Measurements from ENCODE around the gene MYO9A.
"Not testable (repeated sequence)": the region's sequence is repeated elsewhere in the genome, so short reads cannot be mapped to it uniquely, and the experiment has no call there.

MYO9A gene

DNA sequence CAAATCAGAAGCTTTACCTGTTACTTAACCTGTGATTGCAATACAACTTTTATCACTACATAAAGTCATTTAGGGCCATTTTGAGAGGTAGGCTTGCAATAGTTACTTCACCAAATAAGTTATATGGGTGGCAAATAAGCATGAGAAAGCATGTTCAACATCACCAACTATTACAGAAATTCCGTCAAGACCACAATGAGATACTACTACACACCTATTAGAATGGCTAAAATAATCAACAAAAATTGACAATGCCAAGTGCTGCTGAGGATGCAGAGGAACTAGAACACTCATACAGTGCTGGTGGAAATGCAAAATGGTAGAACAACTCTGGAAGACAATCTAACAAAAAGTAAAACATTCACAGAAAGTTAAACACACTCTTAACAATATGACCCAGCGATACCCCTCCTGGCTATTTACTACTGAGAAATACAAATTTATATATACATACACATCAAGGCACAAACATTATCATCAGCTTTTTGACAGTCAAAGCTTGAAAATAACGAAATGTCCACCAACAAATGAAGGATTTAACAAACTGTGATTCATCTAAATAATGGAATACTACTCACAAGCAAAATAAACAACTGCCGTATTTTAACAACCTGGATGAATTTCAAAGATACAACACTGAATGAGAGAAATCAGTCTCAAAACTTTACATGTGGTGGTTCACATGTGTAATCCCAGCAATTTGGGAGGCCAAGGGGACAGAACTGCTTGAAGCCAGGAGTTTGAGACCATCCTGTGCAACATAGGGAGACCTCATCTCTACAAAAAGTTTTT, 82.9 kb downstream of the MYO9A start:
- no peak for DNase-seq

DNA sequence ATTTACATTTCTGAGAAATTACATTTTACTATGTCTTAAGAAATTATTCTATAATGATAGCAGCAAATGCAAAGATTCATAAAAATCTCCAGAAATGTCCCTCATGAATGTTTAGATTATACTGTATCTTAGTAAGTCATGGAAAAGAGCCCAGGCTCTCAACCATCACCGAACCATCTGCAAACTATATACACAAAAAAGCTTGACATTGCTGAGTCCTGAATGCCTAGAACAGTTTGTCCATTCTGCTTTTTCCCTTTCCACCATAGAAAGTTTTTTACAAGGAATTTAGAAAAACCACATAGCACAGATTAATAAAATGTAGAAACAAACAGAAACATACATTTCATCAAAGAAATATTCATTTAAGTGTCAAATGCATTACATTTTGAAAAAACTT, 83.6 kb downstream of the MYO9A start:
- no peak for DNase-seq

DNA sequence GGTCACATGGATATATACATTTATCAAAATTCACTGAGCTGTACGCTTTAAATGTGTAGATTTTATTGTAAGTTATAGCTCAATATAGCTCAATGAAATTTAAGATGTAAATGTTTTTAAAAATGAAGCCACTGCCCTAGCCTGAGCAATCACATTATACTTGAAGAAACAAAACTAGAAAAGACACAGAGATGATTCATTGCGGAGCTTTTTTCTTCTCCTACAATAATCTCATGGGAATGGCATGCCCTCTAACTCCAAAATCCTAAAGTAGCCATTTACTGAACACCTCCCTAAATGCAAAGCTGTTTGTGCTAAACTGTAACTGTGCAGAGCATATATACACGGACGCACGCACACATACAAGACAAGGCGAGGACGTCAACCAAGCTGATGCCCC, 84.2 kb downstream of the MYO9A start:
- no peak for DNase-seq

DNA sequence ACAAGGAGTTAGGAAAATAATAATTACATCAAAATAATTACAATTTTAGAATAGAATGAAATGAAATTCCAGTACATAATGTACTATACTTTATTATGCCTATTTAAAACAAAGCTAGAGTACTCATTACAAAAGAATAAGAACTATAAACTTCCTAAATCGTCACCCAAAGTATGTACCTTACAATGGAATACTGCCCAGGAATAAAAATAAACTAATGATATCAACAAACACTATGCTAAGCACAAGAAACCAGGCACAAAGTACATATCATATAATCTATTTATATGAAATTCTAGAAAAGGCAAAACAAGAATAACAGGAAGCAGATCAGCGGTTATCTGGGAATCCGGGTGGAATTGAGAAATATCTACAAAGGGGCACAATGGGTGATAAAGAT, 84.7 kb downstream of the MYO9A start:
- DNase-seq: no peak

DNA sequence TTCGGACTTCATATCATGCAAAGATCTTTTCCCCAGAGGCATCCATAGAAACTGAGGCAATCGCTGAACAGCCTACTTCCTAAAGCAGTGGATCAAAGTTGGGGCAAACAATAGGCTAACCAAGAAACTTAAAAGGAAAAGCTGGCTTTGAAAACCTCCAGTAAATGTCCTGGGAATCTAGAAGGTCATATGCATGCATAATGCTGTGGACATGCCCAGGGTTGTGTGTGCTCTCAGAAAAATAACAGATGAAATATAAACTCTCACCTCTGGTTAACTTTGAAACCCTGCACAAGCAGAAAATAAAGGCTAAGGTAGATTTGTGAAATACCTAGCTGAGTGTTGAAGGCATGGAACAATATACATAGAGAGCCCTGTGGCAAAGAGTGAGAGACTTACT, 96.3 kb downstream of the MYO9A start:
- no peak for DNase-seq

DNA sequence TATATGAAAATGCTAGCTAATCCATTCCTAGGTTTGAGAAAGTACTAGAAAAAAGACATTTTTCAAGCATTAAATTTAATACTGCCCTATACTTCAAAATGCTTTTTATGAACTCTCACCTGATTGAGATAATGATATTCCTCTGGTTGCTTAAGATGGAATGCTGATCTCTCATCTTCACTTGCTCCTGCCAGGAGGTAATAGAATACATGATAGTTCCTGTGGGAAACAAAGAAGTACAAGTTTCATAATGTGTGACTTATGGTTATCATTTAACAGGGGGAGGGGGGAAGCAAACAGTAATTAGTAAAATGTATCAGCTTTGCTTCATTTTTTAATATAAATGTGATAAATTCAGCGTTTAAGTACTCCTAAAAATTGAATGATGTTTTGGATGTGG, 97.2 kb downstream of the MYO9A start:
- DNase-seq: no peak

DNA sequence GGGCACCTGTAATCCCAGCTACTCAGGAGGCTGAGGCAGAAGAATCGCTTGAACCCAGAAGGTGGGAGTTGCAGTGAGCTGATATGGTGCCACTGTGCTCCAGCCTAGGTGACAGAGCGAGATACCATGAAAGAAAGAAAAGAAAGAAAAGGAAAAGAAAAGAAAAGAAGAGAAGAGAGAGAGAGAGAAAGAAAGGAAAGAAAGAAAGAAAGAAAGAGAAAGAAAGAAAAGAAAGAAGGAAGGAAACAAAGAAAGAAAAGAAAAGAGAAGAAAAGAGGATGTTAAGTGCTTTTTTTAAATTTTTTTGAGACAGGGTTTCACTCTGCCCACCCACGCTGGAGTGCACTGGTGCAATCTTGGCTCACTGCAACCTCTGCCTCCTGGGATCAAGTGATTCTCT, 103.4 kb downstream of the MYO9A start:
- DNase-seq: not testable (repeated sequence)

DNA sequence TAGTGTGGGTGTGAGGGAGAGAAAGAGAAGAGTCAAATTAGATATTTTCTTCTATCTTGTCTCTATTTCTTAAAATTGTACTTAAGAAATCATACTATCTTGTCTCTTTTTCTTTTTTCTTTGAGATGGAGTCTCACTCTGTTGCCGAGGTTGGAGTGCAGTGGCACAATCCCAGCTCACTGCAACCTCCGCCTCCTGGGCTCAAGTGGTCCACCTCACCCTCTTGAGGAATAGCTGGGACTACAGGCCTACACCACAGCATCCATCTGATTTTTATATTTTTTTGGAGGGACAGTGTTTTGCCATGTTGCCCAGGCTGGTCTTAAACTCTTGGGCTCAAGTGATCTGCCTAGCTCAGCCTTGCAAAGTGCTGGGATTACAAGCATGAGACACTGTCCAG, 104.2 kb downstream of the MYO9A start:
- DNase-seq: no peak

DNA sequence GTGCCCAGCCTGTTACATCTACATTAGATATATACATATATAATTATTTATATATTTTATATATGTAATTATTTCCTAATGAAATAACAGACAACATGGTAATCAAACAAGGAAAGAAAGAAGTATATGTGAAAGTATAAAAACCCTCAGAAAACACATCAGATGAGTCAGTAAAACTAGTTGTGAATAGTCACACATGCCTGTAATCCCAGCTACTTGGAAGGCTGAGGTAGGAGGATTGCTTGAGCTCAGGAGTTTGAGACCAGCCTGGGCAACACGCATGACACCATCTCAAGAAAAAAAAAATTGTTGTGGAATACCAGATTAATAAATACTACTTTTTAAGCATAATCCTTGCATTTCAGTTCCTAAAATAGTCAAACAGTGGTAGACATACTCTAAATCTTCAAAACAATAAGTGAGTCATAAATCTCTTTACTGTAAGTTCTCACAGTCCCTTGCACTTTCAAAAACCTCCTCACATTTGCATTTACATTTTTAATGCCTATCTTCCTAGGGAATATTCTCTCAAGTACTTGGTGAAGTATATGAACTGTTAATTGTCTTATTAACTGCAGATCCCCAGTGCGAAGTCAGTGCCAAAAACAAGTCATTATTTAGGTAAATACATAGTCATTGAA, 106.5 kb downstream of the MYO9A start:
- DNase-seq: no peak

DNA sequence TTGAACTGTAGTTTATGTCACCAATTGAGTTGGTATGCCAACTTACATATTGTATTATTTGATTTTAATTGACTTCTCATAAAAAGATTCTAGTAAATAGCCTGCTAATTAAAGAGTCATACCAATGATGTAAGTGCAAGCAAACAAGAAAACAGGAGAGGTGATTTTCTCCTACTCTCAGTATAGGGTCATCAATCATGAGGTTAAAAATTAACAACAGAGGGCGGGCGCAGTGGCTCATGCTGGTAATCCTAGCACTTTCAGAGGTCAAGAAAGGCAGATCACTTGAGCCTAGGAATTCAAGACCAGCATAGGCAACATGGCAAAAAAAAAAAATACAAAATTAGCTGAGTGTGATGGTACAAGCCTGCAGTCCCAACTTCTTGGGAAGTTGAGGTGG, 108.7 kb downstream of the MYO9A start:
- DNase-seq: no peak

DNA sequence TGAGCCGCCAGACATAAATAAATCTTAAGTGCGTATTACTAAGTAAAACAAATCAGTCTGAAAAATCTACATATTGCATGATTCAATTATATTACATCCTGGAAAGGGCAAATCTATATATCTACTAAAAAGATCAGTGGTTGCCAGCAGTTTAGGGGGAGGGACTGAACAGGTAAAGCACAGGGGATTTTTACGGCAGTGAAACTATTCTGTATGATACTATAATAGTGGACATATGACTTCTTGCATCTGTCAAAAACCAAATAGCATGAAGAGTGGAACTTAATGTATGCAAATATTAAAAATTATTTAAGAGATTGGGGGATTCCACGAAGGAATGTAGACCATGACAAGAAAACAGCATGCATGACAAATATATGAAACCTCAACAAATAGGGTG, 111.6 kb downstream of the MYO9A start:
- no peak for DNase-seq

DNA sequence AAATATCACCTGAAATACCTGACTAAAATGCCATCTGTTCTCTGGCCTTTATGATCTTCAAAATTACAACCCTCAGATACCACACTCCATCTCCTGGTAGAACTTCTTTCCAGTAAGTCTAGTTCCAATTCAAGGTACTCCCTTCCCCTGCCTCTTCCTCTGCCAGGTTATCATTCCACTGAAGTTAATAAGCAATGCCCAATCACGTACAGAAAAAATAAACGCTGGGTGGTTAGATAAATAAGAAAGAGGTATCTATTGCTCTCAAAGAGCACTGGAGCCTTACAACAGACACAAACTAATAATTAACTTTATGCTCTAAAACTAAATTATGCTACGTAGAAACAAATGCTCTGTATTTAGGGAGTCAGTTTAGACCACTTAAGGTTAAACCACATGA, 112.5 kb downstream of the MYO9A start:
- no peak for DNase-seq

DNA sequence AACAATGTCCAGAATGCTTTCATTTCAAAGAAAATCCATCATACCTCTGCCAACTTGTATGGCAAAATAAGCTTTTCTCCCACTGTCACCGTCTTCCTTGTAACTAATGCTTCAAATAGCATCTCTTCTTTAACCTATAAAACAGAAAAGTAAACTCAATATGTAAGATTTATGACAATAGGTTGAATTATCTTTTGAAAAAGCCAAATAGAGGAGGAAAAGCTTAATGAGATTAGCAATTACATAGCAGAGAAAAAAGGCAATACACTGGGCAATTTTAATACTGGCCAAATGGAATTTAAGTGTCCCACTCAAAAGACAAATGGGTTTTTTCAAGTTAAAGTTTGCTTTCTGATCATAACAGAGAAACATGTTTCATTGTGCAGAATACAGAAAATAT, 118.1 kb downstream of the MYO9A start:
- DNase-seq: no peak

DNA sequence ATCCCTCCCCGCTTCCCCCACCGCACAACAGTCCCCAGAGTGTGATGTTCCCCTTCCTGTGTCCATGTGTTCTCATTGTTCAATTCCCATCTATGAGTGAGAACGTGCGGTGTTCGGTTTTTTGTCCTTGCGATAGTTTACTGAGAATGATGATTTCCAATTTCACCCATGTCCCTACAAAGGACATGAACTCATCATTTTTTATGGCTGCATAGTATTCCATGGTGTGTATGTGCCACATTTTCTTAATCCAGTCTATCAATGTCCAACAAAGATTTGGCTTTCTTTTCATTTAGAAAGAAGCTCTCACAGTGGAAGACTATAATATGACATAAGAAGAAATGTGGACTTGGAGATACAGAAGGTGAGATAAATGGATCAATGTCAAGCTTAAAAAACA, 119.2 kb downstream of the MYO9A start:
- not testable (repeated sequence) for DNase-seq

DNA sequence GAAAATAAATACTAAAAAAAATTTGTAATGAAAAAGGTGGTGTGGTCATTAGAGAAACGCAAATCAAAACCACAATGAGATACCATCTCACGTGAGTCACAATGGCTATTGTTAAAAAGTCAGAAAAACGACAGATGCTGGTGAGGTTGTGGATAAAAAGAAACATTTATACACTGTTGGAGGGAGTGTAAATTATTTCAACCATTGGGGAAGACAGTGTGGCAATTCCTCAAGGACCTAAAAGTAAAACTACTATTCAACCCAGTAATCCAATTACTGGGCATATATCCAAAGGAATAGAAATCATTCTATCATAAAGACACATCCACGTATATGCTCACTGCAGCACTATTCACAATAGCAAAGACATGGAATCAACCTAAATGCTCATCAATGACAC, 120.3 kb downstream of the MYO9A start:
- DNase-seq: no peak

DNA sequence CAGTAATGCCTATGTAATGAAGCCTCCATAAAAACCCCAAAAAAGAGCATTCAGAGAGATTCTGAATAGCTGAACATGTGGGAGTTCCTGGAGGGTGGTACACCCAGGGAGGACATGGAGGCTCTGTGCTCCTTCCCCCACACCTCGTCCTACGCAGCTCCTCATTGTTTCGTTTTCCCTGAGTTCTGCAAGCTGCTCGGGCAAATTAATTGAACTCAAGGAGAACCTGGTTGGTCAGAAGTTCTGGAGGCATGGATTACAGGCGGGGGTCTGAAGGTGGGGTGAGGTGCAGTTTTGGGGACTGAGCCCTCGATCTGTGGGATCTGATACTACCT, 142.2 kb downstream of the MYO9A start:
- DNase-seq: no peak

DNA sequence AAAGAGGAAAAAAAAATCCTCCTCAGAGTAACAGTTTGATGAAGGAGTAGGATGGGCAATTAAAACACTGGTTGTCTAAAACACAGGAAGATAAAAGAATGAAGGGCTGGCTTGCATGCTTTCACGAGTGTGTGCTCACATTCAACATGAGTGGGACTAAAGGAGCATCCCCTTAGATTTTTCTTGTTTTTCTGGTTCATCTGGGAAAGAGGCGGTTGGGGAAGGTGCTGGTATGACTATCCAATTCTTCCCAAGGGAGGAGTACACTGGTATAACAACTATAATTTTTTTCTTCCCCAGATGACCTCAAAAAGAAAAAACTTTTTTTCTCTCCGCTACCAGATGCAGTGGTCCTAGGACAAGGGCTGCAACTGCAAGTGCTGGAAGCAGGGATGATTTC, 143.7 kb downstream of the MYO9A start:
- DNase-seq: no peak

DNA sequence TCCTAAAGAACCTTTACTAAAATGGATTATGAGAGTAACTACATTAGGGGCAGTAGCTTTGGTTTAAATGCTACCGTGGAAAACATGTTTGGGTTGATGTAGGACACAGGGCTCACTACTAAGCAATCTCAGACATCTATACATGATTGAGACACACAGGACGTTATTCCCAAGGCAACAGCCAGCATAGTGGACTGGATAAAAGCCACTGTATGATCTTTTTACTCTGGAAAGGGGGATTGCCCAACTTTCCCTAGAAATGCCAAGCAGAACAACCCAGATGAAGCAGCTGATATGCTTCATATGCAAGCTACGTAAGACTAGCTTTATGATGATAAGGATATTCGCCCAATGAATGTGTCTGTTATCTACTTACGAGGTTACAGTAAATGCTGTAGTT, 144.6 kb downstream of the MYO9A start:
- no peak for DNase-seq

DNA sequence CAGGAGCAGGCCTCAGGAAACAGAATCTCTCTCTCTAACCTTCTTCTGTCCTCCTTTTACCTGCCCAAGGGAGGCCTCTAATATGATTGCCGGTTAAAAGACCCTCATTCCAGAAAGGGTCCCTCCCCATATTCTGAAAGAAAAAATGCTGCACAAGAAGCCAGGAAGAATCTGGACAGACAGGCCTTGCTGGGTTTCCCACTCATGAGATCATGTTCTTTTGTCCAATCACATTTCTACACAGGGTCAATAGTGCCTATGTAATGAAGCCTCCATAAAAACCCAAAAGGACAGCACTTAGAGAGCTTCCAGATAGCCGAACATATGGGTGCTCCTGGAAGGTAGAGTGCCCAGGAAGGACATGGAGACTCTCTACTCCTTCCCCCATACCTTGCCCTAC, 146.0 kb downstream of the MYO9A start:
- no peak for DNase-seq

DNA sequence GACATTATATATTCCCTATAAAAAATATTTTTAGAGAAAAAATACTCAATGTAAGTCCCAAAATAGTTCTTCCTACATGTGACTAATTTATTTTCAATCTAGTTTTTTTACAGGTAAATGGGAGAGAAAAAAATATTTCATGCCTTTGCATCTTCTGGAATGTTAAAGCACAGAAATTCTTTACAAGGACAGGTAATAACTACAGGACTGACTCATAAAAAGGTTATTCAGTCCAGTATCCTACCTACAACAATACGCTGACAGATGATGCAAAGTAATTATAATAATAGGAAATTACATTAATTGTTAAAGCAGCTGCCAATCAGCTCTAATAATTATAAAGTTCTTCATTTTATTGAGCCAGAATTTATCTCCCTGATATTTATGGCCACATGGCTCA, 147.5 kb downstream of the MYO9A start:
- no peak for DNase-seq

DNA sequence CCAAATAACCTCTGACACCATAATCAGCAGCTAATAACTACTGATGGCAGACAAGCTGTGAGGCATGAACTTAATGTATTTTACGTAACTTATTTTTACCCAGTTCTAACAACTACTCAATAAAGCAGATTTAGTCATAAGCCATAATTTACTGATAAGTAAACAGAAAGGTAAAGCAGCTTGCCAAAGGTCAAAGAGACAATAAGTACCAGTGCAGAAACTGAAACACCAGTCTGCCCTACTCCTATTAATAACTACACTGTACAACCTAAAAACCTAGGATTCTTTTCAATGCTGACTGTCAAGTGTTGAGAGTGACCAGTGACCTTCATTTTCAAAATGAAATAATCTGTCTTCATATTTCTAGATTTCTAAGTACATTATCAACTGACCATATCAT, 155.4 kb downstream of the MYO9A start:
- DNase-seq: no peak

DNA sequence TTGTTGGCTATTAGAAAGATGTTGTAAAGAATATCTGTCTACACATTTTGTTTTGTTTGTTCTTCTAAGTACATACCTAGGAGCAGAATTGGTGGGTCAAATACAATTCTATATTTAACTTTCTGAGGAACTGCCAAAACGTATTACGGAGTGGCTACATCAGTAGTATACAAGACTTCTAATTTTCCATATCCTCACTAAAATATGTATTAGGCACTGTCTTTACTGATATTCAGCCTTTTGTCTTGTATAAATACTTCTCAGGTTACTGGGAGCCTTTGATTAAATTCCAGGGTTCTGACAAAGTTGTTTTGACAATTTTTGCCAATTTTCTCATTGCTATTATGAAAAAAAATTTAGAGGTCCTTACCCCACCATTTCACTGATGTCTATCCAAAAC, 160.9 kb downstream of the MYO9A start:
- DNase-seq: no peak

DNA sequence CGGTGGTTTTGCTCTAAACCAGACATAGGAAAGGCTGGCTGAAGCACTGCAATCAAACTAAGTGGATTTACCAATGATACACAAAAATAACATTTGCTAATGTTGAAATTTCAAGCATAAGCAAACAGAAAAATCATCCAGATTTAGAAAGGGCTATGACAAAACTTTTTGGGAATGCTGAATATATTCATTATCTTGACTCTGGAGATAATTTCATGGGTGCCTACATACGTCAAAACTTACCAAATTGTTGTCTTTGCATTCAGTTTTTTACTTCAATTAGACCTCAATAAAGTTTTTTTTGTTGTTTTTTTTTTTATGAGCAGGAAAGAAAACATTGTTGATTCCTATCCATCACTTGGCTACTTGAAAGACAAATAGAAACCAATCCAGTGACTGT, 166.8 kb downstream of the MYO9A start:
- DNase-seq: no peak

DNA sequence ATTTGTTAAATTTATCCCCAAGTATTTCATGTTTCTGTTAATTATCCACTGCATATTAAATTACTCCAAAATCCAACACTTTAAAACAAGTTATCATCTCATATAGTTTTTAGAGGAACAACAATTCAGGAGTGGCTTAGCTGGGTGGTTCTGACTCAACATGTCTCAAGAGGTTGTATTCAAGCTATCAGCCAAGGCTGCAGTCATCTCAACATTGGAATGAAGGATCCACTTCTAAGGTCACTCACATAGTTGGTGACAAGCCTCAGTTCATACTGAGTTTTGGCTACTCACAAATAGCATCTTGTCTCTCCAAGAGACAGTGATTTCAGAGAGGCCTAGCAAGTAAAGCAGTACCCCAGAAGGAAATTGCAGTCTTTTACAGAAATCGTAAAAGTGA, 172.9 kb downstream of the MYO9A start:
- DNase-seq: no peak

DNA sequence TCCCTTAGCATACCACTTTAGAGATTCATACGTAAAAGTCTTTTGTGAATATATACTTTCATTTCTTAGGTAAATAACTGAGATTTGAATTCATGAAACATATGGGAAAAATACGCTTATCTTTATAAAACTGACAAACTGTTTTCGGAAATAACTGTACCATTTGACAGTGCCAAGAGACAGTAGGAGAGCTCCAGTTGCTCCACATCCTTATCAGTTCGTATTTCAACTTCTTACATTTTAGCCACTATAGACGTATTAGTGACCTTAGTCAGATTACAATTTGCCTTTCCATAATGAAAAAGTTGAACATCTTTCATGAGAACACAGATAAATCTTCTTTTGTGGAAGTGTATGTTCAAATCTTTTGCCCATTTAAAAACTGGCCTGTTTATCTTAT, 174.1 kb downstream of the MYO9A start:
- DNase-seq: no peak

Measured in NCI-H446 (cell line).